HG03095 (cell line): ENCODE data around the gene SARNP.
"Not testable (repeated sequence)": the region's sequence is repeated elsewhere in the genome, so short reads cannot be mapped to it uniquely, and the experiment has no call there.

Experiments
- ATAC-seq: cut with Tn5 transposase; IDR thresholded peaks from one replicate; pipeline ENCODE4 v1.9.1; 2021; ENCODE audit warnings: moderate library complexity; ENCODE audit not compliant: unreplicated experiment

The SARNP gene

DNA sequence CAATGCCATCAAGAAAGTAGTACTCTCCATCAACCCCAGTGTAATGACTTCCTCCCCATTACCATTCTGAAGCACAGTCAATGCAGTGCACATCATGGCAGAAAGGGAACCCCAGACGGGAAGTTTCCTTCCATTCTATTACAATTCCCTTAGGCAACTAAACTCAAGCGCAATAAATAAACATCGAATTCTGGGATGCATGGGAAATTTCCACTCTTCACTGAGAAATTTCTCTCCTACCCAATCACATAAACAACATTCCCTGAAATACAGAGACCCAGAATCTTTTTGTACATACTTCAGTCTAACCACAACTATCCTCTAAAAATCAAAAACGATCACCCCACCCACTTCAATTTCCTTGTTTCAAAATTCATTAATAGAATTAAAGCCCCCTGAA, 20.0 kb downstream of the SARNP start:
- ATAC-seq = no peak

DNA sequence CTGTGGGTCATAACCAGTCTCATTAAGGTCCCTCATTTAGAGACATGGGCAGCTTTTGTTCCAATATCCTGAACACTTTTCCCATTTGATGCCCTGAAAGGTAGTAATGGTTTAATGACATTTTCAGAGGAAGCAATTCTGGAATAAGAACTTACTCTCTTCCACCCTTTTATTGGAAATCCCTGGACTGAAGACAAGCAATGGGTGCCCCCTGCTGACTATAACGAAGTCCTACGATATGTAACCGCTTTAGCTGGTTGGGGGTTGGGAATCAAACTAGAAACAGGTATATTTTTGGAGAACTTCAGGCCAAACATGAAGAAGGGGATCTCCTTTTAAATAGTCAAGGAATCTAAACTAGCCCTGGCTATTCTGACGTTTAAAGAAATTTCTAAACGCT, 20.5 kb downstream of the SARNP start:
- ATAC-seq = no peak

DNA sequence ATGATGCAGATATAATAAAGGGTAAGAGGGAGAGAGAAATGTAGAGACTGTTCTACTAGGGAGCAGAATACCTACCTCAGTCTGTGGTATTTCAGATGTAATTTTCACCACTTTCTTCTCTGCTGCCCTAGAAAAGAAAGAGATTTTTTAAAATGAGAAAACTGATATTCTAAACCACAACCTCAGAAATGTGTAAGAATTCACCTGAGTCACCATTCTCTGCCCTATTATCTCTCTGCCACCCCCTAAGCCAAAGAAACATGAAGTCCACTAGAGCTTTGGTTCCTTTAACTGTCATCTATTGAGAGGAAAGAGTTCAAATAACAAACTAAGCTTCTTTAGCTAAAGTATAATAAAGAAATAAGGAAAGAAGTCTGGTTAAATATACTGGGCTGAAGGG, 21.6 kb downstream of the SARNP start:
- no peak for ATAC-seq

DNA sequence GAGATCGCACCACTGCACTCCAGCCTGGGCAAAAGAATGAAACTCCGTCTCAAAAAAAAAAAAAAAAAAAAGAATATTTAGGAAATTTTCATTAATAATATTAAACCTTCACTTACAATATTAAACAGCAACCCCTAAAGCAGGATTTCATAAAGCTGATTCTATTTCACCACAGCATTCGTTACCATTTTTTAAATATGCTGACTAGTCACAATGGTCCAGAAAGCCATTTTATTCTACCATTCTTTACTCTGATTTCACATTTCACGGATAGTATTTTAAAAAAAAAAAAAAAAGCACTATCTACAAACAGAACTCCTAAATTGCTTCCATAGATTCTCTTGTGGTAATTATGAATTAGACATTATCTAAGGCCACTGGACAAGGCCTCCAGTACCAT, 27.6 kb downstream of the SARNP start:
- no peak for ATAC-seq

DNA sequence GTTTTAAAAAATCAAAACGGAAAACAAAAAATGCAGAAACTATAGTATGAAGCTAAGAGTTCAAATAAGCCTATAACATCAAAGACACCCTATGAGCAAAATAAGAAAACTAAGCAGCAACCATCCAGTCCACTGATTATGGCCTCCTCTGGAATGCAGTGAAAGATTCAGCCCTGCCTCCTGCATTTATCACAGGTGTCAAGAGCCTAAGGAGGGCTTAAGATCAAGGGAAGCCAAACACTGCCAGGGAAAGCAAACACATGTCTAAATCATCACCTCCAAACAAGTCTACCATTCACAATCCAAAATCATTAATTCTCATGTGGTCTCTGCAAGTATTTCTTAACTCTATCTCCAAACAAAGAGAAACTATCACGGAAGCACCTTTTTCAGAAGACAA, 28.4 kb downstream of the SARNP start:
- no peak for ATAC-seq

DNA sequence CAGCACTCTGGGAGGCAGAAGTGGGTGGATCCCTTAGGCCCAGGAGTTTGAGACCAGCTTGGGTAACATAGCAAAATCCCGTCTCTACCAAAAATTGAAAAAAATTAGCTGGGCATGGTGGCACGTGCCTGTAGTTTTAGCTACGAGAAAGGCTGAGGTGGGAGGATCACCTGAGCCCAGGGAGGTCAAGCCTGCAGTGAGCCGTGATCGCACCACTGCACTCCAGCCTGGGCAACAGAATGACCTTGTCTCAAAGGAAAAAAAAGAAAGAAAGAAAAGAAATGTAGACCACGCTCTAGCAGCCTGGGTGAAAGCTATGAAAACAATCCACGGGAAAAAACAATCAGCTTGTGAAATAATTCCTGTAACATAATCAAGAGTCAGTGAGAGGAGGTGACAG, 29.0 kb downstream of the SARNP start:
- ATAC-seq = no peak

DNA sequence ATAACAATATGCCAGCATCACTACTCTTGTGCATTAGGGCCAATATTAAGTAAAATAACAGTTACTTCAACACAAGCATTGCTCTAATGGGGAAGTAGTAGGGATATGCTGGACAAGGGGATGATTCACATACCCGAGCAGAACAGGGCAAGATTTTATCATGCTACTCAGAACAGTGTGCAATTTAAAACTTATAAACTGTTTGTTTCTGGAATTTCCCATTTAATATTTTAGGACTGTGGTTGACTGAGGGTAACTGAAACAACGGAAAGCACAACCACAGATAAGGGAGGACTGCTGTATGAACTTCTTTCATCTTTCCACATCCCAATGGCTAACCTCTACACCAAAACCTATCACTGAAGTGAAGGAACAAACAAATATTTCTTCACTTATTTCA, 36.8 kb downstream of the SARNP start:
- ATAC-seq = no peak

DNA sequence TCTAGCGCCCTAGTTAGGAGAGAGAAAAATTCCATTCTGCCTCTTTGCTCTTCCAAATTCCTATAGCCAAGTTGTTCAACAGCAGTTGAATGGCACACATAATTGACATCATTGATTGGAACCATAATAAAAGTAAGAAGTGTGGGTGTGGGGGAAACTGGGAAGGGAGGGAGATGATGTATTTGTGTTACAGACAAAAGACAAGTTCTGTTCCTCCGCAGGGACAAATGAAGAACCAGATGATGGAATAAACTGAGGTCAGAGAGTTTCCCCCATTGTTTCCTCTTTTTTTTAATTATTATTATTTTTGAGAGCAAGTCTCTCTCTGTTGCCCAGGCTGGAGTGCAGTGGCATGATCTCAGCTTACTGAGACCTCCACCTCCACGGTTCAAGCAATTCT, 39.7 kb downstream of the SARNP start:
- no peak for ATAC-seq

DNA sequence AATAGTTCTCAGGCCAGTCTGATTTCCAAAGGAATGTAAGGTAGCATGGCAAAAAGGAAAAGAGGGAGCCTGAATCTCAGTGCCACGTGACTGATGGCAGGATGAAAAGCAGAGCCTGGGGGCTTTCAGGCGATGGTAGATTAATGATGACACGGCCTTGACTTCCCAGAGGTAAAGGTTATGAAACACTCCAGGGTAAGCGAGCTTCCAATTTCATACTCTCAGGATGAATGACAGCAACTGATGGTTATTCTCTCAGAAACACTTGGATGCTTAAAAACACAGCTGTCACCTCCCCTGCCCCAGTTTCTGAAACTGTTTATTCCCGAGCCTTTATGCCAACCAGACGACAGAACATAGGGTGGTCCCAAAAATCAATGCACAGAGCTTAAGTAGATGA, 45.8 kb downstream of the SARNP start:
- ATAC-seq = no peak

DNA sequence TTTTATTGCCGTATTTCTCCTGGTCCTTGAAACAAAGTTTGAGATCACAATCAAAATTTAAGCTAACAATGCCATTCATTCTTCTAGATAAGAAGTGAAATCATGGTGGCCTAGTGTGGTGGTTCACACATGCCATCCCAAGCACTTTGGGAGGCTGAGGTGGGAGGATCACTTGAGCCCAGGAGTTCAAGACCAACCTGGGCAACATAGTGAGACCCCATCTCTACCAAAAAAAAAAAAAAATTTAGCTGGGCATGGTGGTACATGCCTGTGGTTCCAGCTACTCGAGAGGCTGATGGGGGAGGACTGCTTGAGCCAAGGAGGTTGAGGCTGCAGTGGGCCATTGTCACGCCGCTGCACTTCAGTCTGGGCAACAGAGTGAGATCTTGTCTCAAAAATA, 50.4 kb downstream of the SARNP start:
- no peak for ATAC-seq

DNA sequence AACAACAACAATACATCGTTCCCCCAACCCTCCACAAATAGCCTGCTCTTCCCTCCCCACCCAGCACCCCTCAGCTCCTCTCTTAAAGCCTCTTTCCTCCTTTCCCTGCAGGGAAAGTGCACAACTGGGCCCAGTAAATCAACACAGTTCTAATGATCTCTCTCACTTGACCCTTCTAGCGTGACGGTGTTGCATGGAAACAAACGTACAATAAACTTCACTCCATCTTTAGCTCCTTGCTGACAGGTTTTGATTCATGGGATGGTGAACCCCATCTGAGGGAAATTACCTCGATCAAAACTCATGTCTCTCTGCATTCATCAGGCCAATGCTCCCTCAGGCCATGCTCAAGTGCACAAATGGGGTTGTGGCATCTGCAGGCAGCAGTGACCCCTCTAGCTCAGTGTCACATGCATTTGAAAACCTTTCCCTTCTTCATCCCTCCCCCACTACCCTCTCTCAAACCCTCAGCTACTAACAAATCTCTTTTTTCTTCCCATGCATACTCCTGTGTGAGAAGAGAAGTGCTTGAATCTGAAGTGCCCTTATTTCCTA, 51.7 kb downstream of the SARNP start:
- ATAC-seq = no peak

DNA sequence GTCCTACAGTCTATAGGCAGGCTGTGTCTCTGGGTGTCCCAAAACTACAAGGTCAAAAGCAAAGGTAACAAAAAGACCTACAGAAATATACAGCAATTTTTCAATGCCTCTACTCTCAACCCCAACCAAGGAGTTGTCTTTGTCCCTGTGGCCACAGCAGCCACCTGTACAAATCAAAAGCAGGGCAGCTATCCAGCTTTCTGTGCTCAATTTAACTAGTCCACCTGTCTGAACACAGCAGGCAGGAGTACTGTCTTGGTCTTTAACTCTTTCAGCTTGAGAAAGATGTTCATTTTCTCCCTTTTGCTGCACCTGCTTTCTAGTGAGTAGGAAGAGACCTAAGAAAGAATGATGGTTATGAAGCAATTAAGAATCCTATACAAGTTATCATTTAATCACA, 54.9 kb downstream of the SARNP start:
- ATAC-seq = no peak

DNA sequence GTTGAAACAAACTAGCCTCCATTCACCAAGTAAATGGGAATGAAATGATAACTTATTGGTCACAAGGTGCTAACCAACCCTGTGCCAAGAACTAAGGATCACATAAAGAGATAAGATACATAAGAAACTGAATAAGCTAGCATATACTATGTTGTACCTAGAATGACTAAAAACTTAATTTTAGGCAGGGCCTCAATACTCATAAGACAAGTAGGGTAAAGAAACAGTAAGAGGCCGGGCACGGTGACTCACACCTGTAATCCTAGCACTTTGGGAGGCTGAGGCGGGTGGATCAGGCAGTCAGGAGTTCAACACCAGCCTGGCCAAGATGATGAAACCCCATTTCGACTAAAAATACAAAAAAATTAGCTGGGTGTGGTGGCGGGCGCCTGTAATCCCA, 56.9 kb downstream of the SARNP start:
- no peak for ATAC-seq

DNA sequence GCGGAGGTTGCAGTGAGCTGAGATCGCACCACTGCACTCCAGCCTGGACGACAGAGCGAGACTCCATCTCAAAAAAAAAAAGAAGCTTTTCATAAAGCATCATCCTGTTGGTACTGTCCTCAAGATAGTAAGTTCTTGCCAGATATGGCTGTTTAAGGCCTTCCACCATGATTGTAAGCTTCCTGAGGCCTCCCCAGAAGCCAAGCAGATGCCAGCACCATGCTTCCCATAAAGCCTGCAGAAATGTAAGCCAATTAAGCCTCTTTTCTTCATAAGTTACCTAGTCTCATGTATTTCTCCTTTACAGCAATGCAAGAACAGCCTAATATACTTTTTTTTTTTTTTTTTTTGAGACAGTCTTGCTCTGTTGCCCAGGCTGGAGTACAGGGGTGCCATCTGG, 58.9 kb downstream of the SARNP start:
- ATAC-seq = not testable (repeated sequence)

DNA sequence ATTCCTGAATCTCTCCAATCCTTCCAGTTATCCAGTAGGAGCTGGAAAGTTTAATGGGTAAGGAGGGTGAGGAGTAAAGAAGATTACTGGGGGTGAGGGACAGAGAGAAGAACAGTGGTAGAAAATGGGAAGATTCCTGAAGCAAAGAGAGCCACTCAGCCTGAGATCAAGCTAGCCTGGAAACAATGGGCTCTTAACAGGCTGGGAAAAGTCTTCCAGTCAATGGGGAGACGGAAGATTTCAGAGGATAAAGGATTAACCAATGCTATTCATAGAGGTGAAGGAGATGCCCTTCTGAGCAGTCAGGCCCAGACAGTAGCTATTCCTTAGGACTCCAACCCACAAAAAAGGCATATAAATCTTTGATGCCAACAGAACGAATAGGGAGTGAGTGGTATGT, 59.8 kb downstream of the SARNP start:
- no peak for ATAC-seq

DNA sequence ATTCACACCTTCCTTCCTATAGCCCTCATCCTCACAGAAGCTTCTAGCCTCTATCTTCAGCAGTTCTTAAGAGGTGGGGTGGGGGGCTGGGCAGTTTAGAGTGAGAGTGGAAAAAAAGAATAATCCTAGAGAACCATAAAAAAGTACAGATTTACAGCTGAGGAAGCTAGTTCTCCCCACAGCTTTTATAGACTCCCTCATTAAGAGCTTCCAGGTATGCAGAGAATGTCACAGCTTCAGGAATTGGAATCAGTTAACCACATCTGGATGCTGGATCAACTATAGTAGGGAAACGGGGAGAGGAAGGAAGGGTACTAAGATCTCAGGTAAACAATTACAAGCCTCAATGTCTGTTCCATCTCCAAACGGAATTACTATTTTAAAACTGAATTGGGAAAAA, 62.3 kb downstream of the SARNP start:
- no peak for ATAC-seq

DNA sequence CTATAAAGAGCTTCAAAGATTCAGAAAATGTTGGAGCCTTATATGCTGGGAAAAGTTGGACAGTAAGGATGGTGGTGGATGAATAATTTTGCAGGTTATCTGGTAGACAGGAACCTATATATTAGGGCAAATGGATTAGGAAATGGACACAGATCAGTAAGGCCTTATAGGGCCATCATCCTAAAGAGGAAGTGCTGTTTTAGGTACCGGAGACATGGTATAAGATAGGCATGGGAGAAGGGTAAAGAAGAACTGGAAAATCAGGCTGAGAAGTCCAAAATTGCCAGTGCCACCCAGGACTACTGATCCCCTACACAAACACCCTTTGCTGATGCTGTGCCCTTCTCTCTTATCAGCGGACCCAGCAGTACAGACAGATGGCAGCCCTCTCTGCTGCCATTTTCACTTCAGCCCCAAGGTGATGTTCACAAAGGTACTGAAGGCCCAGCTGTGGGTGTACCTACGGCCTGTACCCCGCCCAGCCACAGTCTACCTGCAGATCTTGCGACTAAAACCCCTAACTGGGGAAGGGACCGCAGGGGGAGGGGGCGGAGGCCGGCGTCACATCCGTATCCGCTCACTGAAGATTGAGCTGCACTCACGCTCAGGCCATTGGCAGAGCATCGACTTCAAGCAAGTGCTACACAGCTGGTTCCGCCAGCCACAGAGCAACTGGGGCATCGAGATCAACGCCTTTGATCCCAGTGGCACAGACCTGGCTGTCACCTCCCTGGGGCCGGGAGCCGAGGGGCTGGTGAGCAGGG, 69.1 kb downstream of the SARNP start:
- ATAC-seq = no peak

DNA sequence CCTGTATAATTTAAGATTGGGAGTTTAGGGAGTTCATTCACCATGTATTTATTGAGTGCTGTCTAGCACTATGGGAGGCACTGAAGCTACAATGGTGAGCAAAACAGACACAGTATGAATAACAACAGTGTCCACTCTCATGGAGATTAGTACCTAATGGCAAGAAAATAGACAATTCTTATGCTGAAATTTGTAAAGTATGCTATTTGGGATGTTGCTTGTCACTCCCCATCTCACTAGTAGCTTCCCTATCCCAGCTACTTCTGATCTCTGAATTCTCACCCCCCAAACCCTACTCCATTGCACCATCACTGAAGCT, 70.7 kb downstream of the SARNP start:
- ATAC-seq = no peak

DNA sequence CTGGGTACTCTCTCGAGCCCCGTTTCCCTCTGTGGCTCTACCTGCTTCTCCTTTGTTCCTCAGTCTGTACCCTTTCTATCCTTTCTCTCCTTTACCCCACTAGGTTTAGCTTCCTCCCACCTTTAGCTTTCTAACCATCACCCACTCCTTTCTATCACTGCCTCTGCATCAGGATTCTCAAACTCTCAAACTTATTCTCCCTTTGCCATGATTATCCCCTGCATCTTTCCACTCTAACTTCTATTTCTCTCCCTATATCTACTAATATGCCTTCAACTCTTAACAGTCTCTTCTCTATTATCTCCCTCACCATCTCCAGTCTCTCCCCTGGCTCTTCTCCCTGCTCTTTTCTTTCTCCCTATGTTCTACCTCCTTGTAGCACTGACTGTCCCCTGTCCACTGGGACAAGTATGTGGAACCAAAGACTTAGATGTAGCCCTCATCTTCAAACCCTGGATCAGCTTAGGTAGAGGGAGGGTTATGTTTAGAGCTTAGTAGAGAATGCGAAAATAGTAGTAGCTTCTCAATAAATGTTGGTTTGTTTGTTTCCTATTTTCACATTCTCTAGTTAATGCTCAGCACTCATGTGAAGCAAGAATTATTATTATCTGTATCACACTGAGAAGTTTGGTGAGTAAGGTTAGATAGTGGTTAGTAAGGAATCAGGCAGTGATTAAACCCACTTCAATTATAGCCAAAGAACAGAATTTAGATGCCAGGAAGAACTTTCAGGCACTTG, 71.2 kb downstream of the SARNP start:
- ATAC-seq = no peak

DNA sequence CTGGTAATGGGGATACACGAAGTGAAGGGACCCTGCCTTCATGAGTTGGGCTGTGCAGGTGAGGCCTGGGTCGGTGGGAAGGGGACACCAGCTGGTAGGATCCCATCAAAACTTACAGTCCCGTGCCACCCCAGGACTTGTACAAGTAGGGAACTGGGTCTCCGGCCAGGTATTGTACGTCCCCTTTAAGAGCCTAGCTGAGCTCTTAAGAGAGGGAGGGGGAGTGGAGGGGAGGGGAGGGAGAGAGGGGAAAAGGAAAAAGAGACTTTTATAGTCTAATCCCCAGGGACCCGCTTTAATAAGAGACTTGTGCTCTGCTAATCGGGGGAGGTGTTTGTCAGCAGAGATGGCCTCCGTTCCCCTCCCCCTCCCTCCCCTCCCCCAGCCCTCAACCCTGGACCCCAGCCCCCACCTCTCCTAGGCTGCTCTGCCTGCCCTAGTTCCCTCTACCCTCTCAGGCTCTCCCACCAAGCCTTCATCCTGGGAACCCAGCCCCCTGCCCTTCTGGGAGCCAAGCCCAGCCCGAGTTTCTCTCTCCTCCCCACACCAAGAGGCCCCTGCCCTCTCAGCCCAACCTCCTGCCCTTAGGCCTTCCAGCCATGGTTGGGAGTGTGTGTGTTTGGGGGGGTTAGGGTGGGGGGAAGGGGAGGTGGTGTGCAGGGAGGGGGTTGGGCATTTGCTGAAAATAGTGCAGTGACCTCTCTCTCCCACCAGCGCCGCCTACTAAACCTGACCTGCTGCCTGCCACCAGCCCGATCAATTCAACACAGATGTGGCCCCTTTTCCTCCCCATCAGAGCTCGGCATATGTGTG, 72.0 kb downstream of the SARNP start:
- ATAC-seq = no peak

DNA sequence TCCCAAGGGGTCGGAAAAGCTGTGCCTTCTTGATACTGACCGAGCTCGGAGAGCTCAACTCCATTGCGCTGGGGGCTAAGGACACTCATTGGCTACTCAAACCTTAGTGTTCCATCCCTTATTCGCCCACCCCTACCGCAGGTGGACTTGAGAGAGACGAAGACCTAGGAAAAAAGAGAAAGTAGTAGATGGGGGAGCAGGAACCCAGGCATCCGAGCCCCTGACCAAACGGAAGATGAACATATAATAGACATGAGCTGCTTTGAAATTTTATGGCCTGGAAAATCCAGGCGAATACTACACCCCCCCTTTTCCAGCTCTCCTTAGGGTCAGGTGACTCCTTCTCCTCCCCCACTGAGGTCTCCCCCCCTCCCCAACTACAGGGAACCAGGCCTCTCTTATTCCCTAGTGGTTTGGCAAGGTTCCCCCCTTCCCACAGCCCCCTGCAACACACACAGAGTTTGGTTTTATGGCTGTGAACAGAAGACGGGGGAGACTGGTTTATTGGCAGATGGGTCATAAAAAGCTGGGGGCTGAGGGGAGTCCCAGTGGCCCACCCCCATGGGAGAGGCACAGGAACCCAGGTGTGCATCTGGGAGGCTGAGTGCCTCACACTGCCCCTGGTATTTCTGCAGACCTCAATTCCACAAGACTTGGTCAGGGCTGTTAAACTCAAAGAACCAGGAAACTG, 73.0 kb downstream of the SARNP start:
- no peak for ATAC-seq
